ENCODE results near the gene DKK2. TPM values are rescaled to one million over a fixed set of nuclear protein-coding genes. Genes with fewer than 3 reads are reported as not detected.

DKK2 gene
- total RNA-seq, 1 donor from 2014 or later = 15.1 TPM

GRCh38 chr4:106892786-106893185, 143.3 kb downstream of the DKK2 start:
- no peak for DNase-seq (ENCODE audit: extremely low spot score, unreplicated experiment)
- peaks cover 9% of the 10 kb centered on the region for H3K9me3 Mint-ChIP-seq
- no peak overlapping the region for H3K4me3 Mint-ChIP-seq
- TF ChIP-seq, protein P1, sequence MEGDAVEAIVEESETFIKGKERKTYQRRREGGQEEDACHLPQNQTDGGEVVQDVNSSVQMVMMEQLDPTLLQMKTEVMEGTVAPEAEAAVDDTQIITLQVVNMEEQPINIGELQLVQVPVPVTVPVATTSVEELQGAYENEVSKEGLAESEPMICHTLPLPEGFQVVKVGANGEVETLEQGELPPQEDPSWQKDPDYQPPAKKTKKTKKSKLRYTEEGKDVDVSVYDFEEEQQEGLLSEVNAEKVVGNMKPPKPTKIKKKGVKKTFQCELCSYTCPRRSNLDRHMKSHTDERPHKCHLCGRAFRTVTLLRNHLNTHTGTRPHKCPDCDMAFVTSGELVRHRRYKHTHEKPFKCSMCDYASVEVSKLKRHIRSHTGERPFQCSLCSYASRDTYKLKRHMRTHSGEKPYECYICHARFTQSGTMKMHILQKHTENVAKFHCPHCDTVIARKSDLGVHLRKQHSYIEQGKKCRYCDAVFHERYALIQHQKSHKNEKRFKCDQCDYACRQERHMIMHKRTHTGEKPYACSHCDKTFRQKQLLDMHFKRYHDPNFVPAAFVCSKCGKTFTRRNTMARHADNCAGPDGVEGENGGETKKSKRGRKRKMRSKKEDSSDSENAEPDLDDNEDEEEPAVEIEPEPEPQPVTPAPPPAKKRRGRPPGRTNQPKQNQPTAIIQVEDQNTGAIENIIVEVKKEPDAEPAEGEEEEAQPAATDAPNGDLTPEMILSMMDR (conservative IDR thresholded peaks at IDR 0.05) = no peak
- no peaks in the 10 kb centered on the region for H3K36me3 Mint-ChIP-seq
- H3K27ac Mint-ChIP-seq = no peak overlapping the region
- H3K27me3 Mint-ChIP-seq = no peaks in the 10 kb centered on the region
- no peaks in the 10 kb centered on the region for H3K4me1 Mint-ChIP-seq (ENCODE audit: unreplicated experiment)

DNA sequence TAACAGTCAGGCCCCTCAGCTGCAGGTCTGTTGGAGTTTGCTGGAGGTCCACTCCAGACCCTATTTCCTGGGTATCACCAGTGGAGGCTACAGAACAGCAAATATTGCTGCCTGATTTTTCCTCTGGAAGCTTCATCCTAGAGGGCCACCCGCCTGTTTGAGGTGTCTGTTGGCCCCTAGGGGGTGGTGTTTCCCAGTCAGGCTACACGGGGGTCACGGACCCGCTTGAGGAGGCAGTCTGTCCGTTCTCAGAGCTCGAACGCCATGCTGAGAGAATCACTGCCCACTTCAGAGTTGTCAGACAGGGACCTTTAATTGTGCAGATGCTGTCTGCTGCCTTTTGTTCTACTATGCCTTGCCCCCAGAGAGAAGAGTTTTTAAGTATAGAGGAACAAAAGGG, 160.8 kb downstream of the DKK2 start:
- Mint-ChIP-seq H3K4me1 (ENCODE audit: unreplicated experiment) (no peaks in the 10 kb centered on the region), H3K9me3 (peaks cover 6% of the 10 kb centered on the region), H3K27ac (no peak overlapping the region), H3K36me3 (no peaks in the 10 kb centered on the region), H3K4me3 (no peak overlapping the region), H3K27me3 (no peaks in the 10 kb centered on the region)
- no peak for DNase-seq (ENCODE audit: extremely low spot score, unreplicated experiment)
- TF ChIP-seq, protein P1 (conservative IDR thresholded peaks at IDR 0.05) = no peak
